Keratinocyte (primary cell): ENCODE results near the gene SLC26A9. TPM values are rescaled to one million over a fixed set of nuclear protein-coding genes. Genes with fewer than 3 reads are reported as not detected.

Experiments used
- DNase-seq: peaks from one replicate; pipeline ENCODE4 v3.0.0-alpha.2; 2011; ENCODE audit warnings: low read depth, missing footprints, low spot score
- FAIRE-seq: peaks from 2 replicates; lab custom pipeline; 2011; peaks lifted over from hg19 to GRCh38; lab: Jason Lieb, UNC
- H2AFZ ChIP-seq: 2 replicates; pipeline ENCODE4 v1.6.0; 2012; ENCODE audit warnings: low read length, control low read depth, inconsistent platforms; ENCODE audit not compliant: control insufficient read depth
- H3K27ac ChIP-seq: 2 replicates; pipeline ENCODE4 v1.5.1; 2011; ENCODE audit warnings: low read length; ENCODE audit not compliant: control insufficient read depth, insufficient read depth
- H3K27me3 ChIP-seq: 3 replicates; pipeline ENCODE4 v1.6.0; 2011; ENCODE audit warnings: low read length; ENCODE audit not compliant: control insufficient read depth, insufficient read depth; ENCODE audit errors: extremely low read depth
- H3K36me3 ChIP-seq, 2 experiments: 2 replicates in 1 of 2; 3 replicates in 1 of 2; pipeline ENCODE4 v1.5.1; 2011; ENCODE audit warnings: low read length in 2 of 2, mild to moderate bottlenecking in 1 of 2; ENCODE audit not compliant: control insufficient read depth in 2 of 2, insufficient read depth in 2 of 2; ENCODE audit errors: extremely low read depth in 1 of 2
- H3K4me1 ChIP-seq: 3 replicates; pipeline ENCODE4 v1.5.1; 2011; ENCODE audit warnings: low read length; ENCODE audit not compliant: control insufficient read depth, insufficient read depth; ENCODE audit errors: extremely low read depth
- H3K4me2 ChIP-seq: 3 replicates; pipeline ENCODE4 v1.6.0; 2011; ENCODE audit warnings: low read depth, low read length; ENCODE audit not compliant: control insufficient read depth, insufficient read depth; ENCODE audit errors: extremely low read depth
- H3K4me3 ChIP-seq, 3 experiments: fragments of 200-600 bp in 1 of 3; sonication (generic) in 1 of 3; 2 replicates in 2 of 3; 3 replicates in 1 of 3; pipeline ENCODE4 v1.5.1; 2011 to 2016; ENCODE audit warnings: low read length in 3 of 3, mild to moderate bottlenecking in 3 of 3, control low read depth in 2 of 3, inconsistent platforms in 1 of 3, low read depth in 1 of 3, mixed read lengths in 1 of 3, mixed run types in 1 of 3, moderate library complexity in 1 of 3; ENCODE audit not compliant: control insufficient read depth in 2 of 3, insufficient read depth in 2 of 3; ENCODE audit errors: extremely low read depth in 1 of 3
- H3K79me2 ChIP-seq: 2 replicates; pipeline ENCODE4 v1.6.0; 2012; ENCODE audit warnings: low read length; ENCODE audit not compliant: control insufficient read depth, insufficient read depth
- H3K9ac ChIP-seq: 3 replicates; pipeline ENCODE4 v1.6.0; 2011; ENCODE audit warnings: low read length; ENCODE audit not compliant: control insufficient read depth, insufficient read depth; ENCODE audit errors: extremely low read depth
- H3K9me1 ChIP-seq: 3 replicates; pipeline ENCODE4 v1.6.0; 2011; ENCODE audit warnings: low read length; ENCODE audit not compliant: control insufficient read depth, insufficient read depth; ENCODE audit errors: extremely low read depth
- H3K9me3 ChIP-seq: 2 replicates; pipeline ENCODE4 v1.5.1; 2012; ENCODE audit warnings: low read depth, low read length; ENCODE audit not compliant: control insufficient read depth
- H4K20me1 ChIP-seq: 3 replicates; pipeline ENCODE4 v1.6.0; 2011; ENCODE audit warnings: low read length; ENCODE audit not compliant: control insufficient read depth, insufficient read depth; ENCODE audit errors: extremely low read depth
- CTCF ChIP-seq, 3 experiments: IDR thresholded peaks in 1 of 3; conservative IDR thresholded peaks in 1 of 3; optimal IDR thresholded peaks in 1 of 3; 2 replicates in 2 of 3; 3 replicates in 1 of 3; pipeline versions ENCODE3 to v1.5.1; 2011; ENCODE audit warnings: low read length in 3 of 3, mild to moderate bottlenecking in 3 of 3, moderate library complexity in 2 of 3, control low read depth in 1 of 3, inconsistent platforms in 1 of 3; ENCODE audit not compliant: insufficient read depth in 2 of 3; ENCODE audit errors: extremely low read depth in 1 of 3
- EZH2 ChIP-seq: IDR thresholded peaks from one replicate; pipeline ENCODE4 v1.6.1; 2012; ENCODE audit warnings: inconsistent platforms, mild to moderate bottlenecking, low read length, moderate library complexity
- dilution Hi-C: fragments of 300-500 bp; cut with MboI; formaldehyde crosslinking; loops from one replicate; pipeline ENCODE4 v1.7.0; 2020; ENCODE audit warnings: low sequenced_read_pairs; ENCODE audit not compliant: extremely low pct_ligation_motif_present
- polyA plus RNA-seq, 5 experiments: library from polyadenylated mRNA; depleted of rRNA in 3 of 5; stranded (reverse) in 3 of 5; stranded (forward) in 1 of 5; unstranded in 1 of 5; fragments of >200 nt; gene quantifications; 1 replicate in 1 of 5; 2 replicates in 3 of 5; 3 replicates in 1 of 5; pipeline versions ENCODE4 v1.2.1 to v1.2.3, GENCODE V29; 2011 to 2012; ENCODE audit warnings: missing spikeins in 2 of 5, low read depth in 1 of 5, low replicate concordance in 1 of 5

SLC26A9 gene
- polyA plus RNA-seq, 1 donor (not counting 4 experiments of a cell fraction or from before 2014, with no cell fraction given): 0.03 TPM

- no peaks in the 10 kb centered on the region for H3K36me3 ChIP-seq
- TF ChIP-seq CTCF (optimal IDR thresholded peaks at IDR 0.05 in 1 of 3, IDR thresholded peaks at IDR 0.05 in 1 of 3, conservative IDR thresholded peaks at IDR 0.05 in 1 of 3; ENCODE audit: extremely low read depth in 1 of 3, insufficient read depth in 2 of 3, low read length in 3 of 3) (no peak), EZH2 (no peak)
- H3K27ac ChIP-seq: no peak overlapping the region
- dilution Hi-C loops: no loop called here
- H3K27me3 ChIP-seq: peaks cover 47% of the 10 kb centered on the region
- H3K9ac ChIP-seq: no peak overlapping the region
- peaks cover 7% of the 10 kb centered on the region for H3K4me1 ChIP-seq
- H4K20me1 ChIP-seq: no peaks in the 10 kb centered on the region
- H3K9me3 ChIP-seq: no peaks in the 10 kb centered on the region
- H3K9me1 ChIP-seq: no peaks in the 10 kb centered on the region
- no peak overlapping the region for H3K4me3 ChIP-seq
- no peak overlapping the region for H3K4me2 ChIP-seq
- DNase-seq (no peak), FAIRE-seq (no peak)
- no peak overlapping the region for H2AFZ ChIP-seq
- no peaks in the 10 kb centered on the region for H3K79me2 ChIP-seq
Observed at GRCh38 chr1:205929496-205930194, 13.6 kb downstream of the SLC26A9 start.

- TF ChIP-seq EZH2 (no peak), CTCF (optimal IDR thresholded peaks at IDR 0.05 in 1 of 3, IDR thresholded peaks at IDR 0.05 in 1 of 3, conservative IDR thresholded peaks at IDR 0.05 in 1 of 3; ENCODE audit: extremely low read depth in 1 of 3, insufficient read depth in 2 of 3, low read length in 3 of 3) (no peak)
- Histone ChIP-seq H3K4me3 (no peak overlapping the region), H4K20me1 (no peaks in the 10 kb centered on the region), H3K36me3 (no peaks in the 10 kb centered on the region), H3K9me3 (no peaks in the 10 kb centered on the region), H3K4me2 (no peak overlapping the region), H3K9ac (no peak overlapping the region), H3K79me2 (no peaks in the 10 kb centered on the region), H3K9me1 (no peaks in the 10 kb centered on the region), H3K4me1 (peaks cover under 1% of the 10 kb centered on the region), H3K27me3 (peaks cover 44% of the 10 kb centered on the region), H2AFZ (no peak overlapping the region), H3K27ac (no peak overlapping the region)
- no peak for DNase-seq
- dilution Hi-C loops: no loop called here
- no peak for FAIRE-seq
Observed at GRCh38 chr1:205928317-205928716, 14.9 kb downstream of the SLC26A9 start.
